Suprapubic skin (tissue), 4 donors: ENCODE measurements around the gene NUTM2F.

Experiments
- POLR2A ChIP-seq, 2 donors: fragments of 450-650 bp; IDR thresholded peaks; one replicate each; pipeline ENCODE4 v1.6.1; 2017; ENCODE audit warnings: antibody characterized with exemption in 2 of 2, mild to moderate bottlenecking in 2 of 2, moderate library complexity in 2 of 2
- POLR2AphosphoS5 ChIP-seq, 3 donors: sonication (generic); formaldehyde crosslinking; IDR thresholded peaks; one replicate each; pipeline ENCODE4 v1.6.1; 2017; ENCODE audit warnings: antibody characterized with exemption in 3 of 3
- TF ChIP-seq, protein P1 (sequence below), 2 donors: fragments of 200-600 bp in 1 of 2; fragments of 450-650 bp in 1 of 2; sonication (generic) in 1 of 2; IDR thresholded peaks; one replicate each; pipeline ENCODE4 v1.5.1; 2016 to 2019; ENCODE audit warnings: antibody characterized with exemption in 2 of 2, mild to moderate bottlenecking in 1 of 2, moderate library complexity in 1 of 2

GRCh38 chr9:94270009-94270408, 58.4 kb downstream of the NUTM2F start:
- TF ChIP-seq, protein P1, sequence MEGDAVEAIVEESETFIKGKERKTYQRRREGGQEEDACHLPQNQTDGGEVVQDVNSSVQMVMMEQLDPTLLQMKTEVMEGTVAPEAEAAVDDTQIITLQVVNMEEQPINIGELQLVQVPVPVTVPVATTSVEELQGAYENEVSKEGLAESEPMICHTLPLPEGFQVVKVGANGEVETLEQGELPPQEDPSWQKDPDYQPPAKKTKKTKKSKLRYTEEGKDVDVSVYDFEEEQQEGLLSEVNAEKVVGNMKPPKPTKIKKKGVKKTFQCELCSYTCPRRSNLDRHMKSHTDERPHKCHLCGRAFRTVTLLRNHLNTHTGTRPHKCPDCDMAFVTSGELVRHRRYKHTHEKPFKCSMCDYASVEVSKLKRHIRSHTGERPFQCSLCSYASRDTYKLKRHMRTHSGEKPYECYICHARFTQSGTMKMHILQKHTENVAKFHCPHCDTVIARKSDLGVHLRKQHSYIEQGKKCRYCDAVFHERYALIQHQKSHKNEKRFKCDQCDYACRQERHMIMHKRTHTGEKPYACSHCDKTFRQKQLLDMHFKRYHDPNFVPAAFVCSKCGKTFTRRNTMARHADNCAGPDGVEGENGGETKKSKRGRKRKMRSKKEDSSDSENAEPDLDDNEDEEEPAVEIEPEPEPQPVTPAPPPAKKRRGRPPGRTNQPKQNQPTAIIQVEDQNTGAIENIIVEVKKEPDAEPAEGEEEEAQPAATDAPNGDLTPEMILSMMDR (IDR thresholded peaks at IDR 0.05) = no peak
- no peak for TF ChIP-seq POLR2AphosphoS5 (IDR thresholded peaks at IDR 0.05)
- TF ChIP-seq POLR2A (IDR thresholded peaks at IDR 0.05) = no peak
